K562 (cell line): Measurements from ENCODE around the gene TELO2. TPM values are rescaled to one million over a fixed set of nuclear protein-coding genes. Genes with fewer than 3 reads are reported as not detected.
A peak's percentile ranks its signal among the peaks of the same experiment; 100 is the strongest.

ENCODE experiments used
- ATAC-seq: fragments of 200-7000 bp; cut with Tn5 transposase; 3 replicates; pipeline ENCODE4 v1.9.1; 2020; ENCODE audit warnings: moderate library complexity
- BruUV-seq: library from RNA; stranded (reverse); fragments of 400-500 nt; replicated peaks from 2 replicates; lab custom pipeline; 2021; lab: Mats Ljungman, UMichigan
- CTCF ChIA-PET: fragments of 300-600 bp; formaldehyde crosslinking; extraction: SDS; loops from one replicate; lab custom pipeline; 2021; ENCODE audit warnings: low intra/inter-chr PET ratio; lab: Yijun Ruan, JAX
- POLR2A ChIA-PET: fragments of 300-600, 350-650 bp; sonication (Branson Sonifier 250); formaldehyde crosslinking; extraction: SDS; loops from one replicate; lab custom pipeline; 2021; ENCODE audit warnings: antibody characterized with exemption, inconsistent platforms; lab: Yijun Ruan, JAX
- DNase-seq, 4 experiments: peaks; one replicate each; pipeline versions ENCODE4 v3.0.0 to v3.0.0-alpha.2; 2011 to 2018; ENCODE audit warnings: low spot score in 3 of 4, mixed read lengths in 3 of 4; ENCODE audit errors: extremely low read depth in 1 of 4
- FAIRE-seq: peaks from 2 replicates; lab custom pipeline; 2011; peaks lifted over from hg19 to GRCh38; lab: Jason Lieb, UNC
- H2AFZ ChIP-seq: 2 replicates; pipeline ENCODE4 v1.6.0; 2011; ENCODE audit warnings: low read depth, low read length, control low read depth, inconsistent platforms
- H3K27ac ChIP-seq: fragments of 200-600 bp; 3 replicates; pipeline ENCODE4 v1.8.0; 2011; ENCODE audit warnings: low read depth, mild to moderate bottlenecking, control low read depth, inconsistent platforms, low read length, moderate library complexity, mixed read lengths; ENCODE audit errors: extremely low read depth
- H3K27me3 ChIP-seq, 2 experiments: fragments of 300-600 bp in 1 of 2; 2 replicates in 1 of 2; 3 replicates in 1 of 2; pipeline versions ENCODE4 v1.6.0 to v1.8.0; 2011; ENCODE audit warnings: inconsistent platforms in 2 of 2, low read length in 2 of 2, mild to moderate bottlenecking in 1 of 2, mixed read lengths in 1 of 2, moderate library complexity in 1 of 2; ENCODE audit not compliant: control insufficient read depth in 2 of 2, insufficient read depth in 2 of 2
- H3K36me3 ChIP-seq: fragments of 300-600 bp; 3 replicates; pipeline ENCODE4 v1.8.0; 2011; ENCODE audit warnings: mild to moderate bottlenecking, low read length, inconsistent platforms; ENCODE audit not compliant: control insufficient read depth, insufficient read depth
- H3K4me1 ChIP-seq, 2 experiments: fragments of 200-600 bp in 1 of 2; replicated peaks in 1 of 2; 2 replicates in 1 of 2; 3 replicates in 1 of 2; pipeline versions ENCODE4 v1.5.1 to v1.8.0; 2011; ENCODE audit warnings: inconsistent platforms in 2 of 2, low read length in 2 of 2, mild to moderate bottlenecking in 1 of 2, mixed read lengths in 1 of 2, moderate library complexity in 1 of 2; ENCODE audit not compliant: control insufficient read depth in 2 of 2, insufficient read depth in 2 of 2
- H3K4me2 ChIP-seq: 2 replicates; pipeline ENCODE4 v1.6.1; 2011; ENCODE audit warnings: low read length, control low read depth, inconsistent platforms, mixed read lengths; ENCODE audit not compliant: insufficient read depth
- H3K4me3 ChIP-seq: fragments of 200-600 bp; sonication (generic), shearing (Covaris generic); 2 replicates; pipeline ENCODE4 v1.5.1; 2016; ENCODE audit warnings: control low read depth, inconsistent platforms
- H3K79me2 ChIP-seq: fragments of 200-600 bp; 3 replicates; pipeline ENCODE4 v1.8.0; 2011; ENCODE audit warnings: low read length, inconsistent platforms; ENCODE audit not compliant: control insufficient read depth, insufficient read depth
- H3K9ac ChIP-seq, 2 experiments: 2 replicates each; pipeline versions ENCODE4 v1.6.0 to v1.6.1; 2011; ENCODE audit warnings: low read depth in 2 of 2, low read length in 2 of 2, control low read depth in 1 of 2, inconsistent platforms in 1 of 2, mild to moderate bottlenecking in 1 of 2, mixed read lengths in 1 of 2; ENCODE audit not compliant: insufficient read depth in 1 of 2
- H3K9me1 ChIP-seq: one replicate; pipeline ENCODE4 v1.6.0; 2011; ENCODE audit warnings: inconsistent platforms, mild to moderate bottlenecking, low read length, moderate library complexity; ENCODE audit not compliant: control insufficient read depth, insufficient read depth
- H3K9me3 ChIP-seq: replicated peaks from 2 replicates; pipeline ENCODE4 v1.5.1; 2011; ENCODE audit warnings: low read depth, low read length, inconsistent platforms; ENCODE audit not compliant: control insufficient read depth, insufficient read depth
- H4K20me1 ChIP-seq: replicated peaks from 2 replicates; pipeline ENCODE4 v1.6.1; 2011; ENCODE audit warnings: low read length, inconsistent platforms, mixed read lengths; ENCODE audit not compliant: control insufficient read depth, insufficient read depth
- EGR1 ChIP-seq: fragments of 450-650 bp; conservative IDR thresholded peaks from 2 replicates; pipeline ENCODE4 v1.6.1; 2017; ENCODE audit warnings: mild to moderate bottlenecking
- ELF4 ChIP-seq: fragments of 450-650 bp; formaldehyde crosslinking; IDR thresholded peaks from 2 replicates; pipeline ENCODE4 v1.4.0; 2022; ENCODE audit warnings: missing genetic modification characterization
- HSF4 ChIP-seq: fragments of 250-450 bp; sonication (Bioruptor Pico); IDR thresholded peaks from 2 replicates; pipeline ENCODE4 v2.1.2; 2022; ENCODE audit warnings: mild to moderate bottlenecking, moderate library complexity, borderline replicate concordance
- ILF3 ChIP-seq: fragments of 450-650 bp; IDR thresholded peaks from 2 replicates; pipeline ENCODE4 v1.6.1; 2018; ENCODE audit warnings: antibody characterized with exemption, mild to moderate bottlenecking, moderate library complexity, borderline replicate concordance
- KAT2B ChIP-seq: IDR thresholded peaks from one replicate; pipeline ENCODE4 v1.6.1; 2012; ENCODE audit warnings: low read depth, mild to moderate bottlenecking, control low read depth, inconsistent platforms, low read length, moderate library complexity
- KLF13 ChIP-seq: fragments of 450-650 bp; IDR thresholded peaks from 2 replicates; pipeline ENCODE4 v1.6.1; 2016; ENCODE audit warnings: missing genetic modification characterization, low read depth, mild to moderate bottlenecking, missing compliant biosample characterization, moderate library complexity, borderline replicate concordance
- MCM2 ChIP-seq: fragments of 450-650 bp; IDR thresholded peaks from 2 replicates; pipeline ENCODE4 v1.6.1; 2017; ENCODE audit warnings: low read depth, mild to moderate bottlenecking
- MYNN ChIP-seq, 2 experiments: sonication (generic); formaldehyde crosslinking in 1 of 2; IDR thresholded peaks; 2 replicates each; pipeline versions ENCODE4 v1.5.0 to v1.6.1; 2016 to 2020; ENCODE audit warnings: antibody characterized with exemption in 1 of 2, missing genetic modification reagents in 1 of 2
- SMAD2 ChIP-seq: fragments of 150-350 bp; IDR thresholded peaks from 2 replicates; pipeline ENCODE4 v1.6.1; 2014; ENCODE audit warnings: low read depth, mild to moderate bottlenecking, low read length
- SRF ChIP-seq, 2 experiments: fragments of 250-450, 450-650 bp in 1 of 2; sonication (Bioruptor Pico) in 1 of 2; sonication (generic) in 1 of 2; formaldehyde crosslinking; IDR thresholded peaks; 2 replicates each; pipeline versions ENCODE4 v1.5.0 to v1.5.1; 2020 to 2022; ENCODE audit warnings: mild to moderate bottlenecking in 1 of 2, missing genetic modification reagents in 1 of 2
- SRSF1 ChIP-seq: fragments of 200-400 bp; formaldehyde crosslinking; IDR thresholded peaks from 2 replicates; pipeline ENCODE4 v1.6.1; 2017; ENCODE audit warnings: mild to moderate bottlenecking, low read depth, low read length, moderate library complexity
- U2AF1 ChIP-seq: fragments of 200-400 bp; formaldehyde crosslinking; optimal IDR thresholded peaks from 2 replicates; pipeline ENCODE3; 2017; ENCODE audit warnings: mild to moderate bottlenecking, low read depth, low read length, moderate library complexity
- ZC3H4 ChIP-seq: sonication (generic); formaldehyde crosslinking; IDR thresholded peaks from 2 replicates; pipeline ENCODE4 v1.9.0; 2021; ENCODE audit warnings: missing genetic modification reagents, borderline replicate concordance
- ZC3H8 ChIP-seq: fragments of 450-650 bp; IDR thresholded peaks from 2 replicates; pipeline ENCODE4 v1.6.1; 2017
- WGBS: fragments of 100-300 bp; shearing (Covaris generic); methylation state at CpG from one replicate; pipeline ENCODE4 v1.1.6; 2016; ENCODE audit warnings: low coverage, mixed read lengths; ENCODE audit not compliant: insufficient coverage; ENCODE audit errors: missing lambda C conversion rate; 5-methylcytosine and 5-hydroxymethylcytosine counted together
- in situ Hi-C: fragments of 300-500 bp; cut with MboI; formaldehyde crosslinking; loops from 4 replicates; pipeline ENCODE4 v1.15.0; 2018; ENCODE audit warnings: inconsistent platforms, mixed read lengths
- intact Hi-C: fragments of 100-400 bp; cut with micrococcal nuclease; formaldehyde crosslinking; loops from 2 replicates; pipeline ENCODE4 v1.14.2; 2022
- polyA plus RNA-seq, 8 experiments: library from polyadenylated mRNA; depleted of rRNA in 4 of 8; stranded (reverse) in 5 of 8; unstranded in 3 of 8; fragments of >200 nt; fragmentation: Nextera tagmentation in 2 of 8; fragmentation: Illumina TruSeq in 1 of 8; extraction: Ambion mirVana in 2 of 8; extraction: Trizol in 1 of 8; gene quantifications; 2 replicates each; pipeline versions ENCODE4 v1.2.1 to v1.2.3, GENCODE V29; 2011 to 2014; ENCODE audit warnings: inconsistent platforms in 1 of 8, missing spikeins in 1 of 8
- total RNA-seq, 7 experiments: library from RNA; depleted of rRNA in 6 of 7; stranded (reverse); fragments of >200 nt in 6 of 7; fragmentation: Illumina TruSeq in 2 of 7; extraction: Trizol in 2 of 7; gene quantifications; 2 replicates each; pipeline versions ENCODE4 v1.2.1 to v1.2.3, GENCODE V29; 2011 to 2021; ENCODE audit warnings: low replicate concordance in 1 of 7
- TF ChIP-seq, protein P1 (sequence below): sonication (generic); formaldehyde crosslinking; IDR thresholded peaks from 2 replicates; pipeline ENCODE4 v1.8.1; 2023; ENCODE audit warnings: mild to moderate bottlenecking, missing genetic modification reagents, moderate library complexity
- TF ChIP-seq, protein P2 (sequence below): fragments of 450-650 bp; IDR thresholded peaks from one replicate; pipeline ENCODE4 v1.6.1; 2018; ENCODE audit warnings: mild to moderate bottlenecking, moderate library complexity; ENCODE audit not compliant: partially characterized antibody
- TF ChIP-seq, protein P3 (sequence below): fragments of 450-650 bp; IDR thresholded peaks from 2 replicates; pipeline ENCODE4 v1.6.1; 2016; ENCODE audit warnings: antibody characterized with exemption

Gene TELO2
- total and polyA plus RNA-seq, 9 of the 15 experiments (the other 6 are each of a cell fraction or from before 2014, with no cell fraction given) = 0.51 to 91.8 (median 14.5) TPM

DNA sequence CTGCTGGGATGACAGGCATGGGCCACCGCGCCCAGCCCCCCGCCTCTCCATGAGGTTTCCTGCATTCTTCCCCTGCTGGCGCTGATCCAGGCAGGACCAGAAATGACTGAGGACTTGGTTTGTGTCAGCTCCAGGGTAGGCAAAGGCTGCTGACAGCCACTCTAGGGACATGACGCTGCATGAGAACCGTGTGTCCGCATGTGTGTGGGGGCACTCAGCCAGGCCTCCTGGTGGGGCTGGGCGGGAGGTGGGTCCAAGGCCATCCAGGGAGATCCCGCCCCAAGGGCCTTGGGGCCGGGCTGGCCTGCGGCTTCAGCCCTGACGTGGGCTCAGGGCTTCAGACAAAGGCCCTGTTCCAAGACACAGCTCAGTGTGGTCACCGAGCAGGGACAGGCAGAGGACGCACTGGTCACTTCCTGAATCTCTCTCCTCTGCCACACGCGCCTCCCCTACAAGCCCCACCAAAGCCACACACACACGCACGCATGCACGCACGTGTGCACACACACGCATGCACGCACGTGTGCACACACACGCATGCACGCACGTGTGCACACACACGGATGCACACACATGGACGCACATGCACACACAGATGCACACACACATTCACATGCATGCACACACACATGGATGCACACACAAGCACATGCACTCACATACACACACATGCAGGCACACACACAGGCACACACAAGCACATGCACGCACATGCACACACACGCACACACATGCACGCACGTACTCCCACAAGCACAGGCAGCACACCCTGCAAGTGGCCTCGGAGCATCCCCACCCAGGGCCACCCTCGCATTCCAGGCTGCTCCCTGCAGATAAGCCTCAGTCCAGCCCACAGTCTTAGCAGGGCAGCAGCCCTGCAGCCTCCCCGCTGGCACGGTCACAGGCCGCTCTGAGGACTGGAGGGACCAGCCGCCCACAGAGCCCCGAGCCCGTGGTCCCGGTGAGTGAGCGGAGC is 35.0 kb downstream of the TELO2 start:
- peaks cover 10% of the 10 kb centered on the region for H4K20me1 ChIP-seq
- no peak overlapping the region for H3K4me2 ChIP-seq
- 26% methylated on average over 38 of the region's 42 CpGs for WGBS
- ATAC-seq (peak; percentile 43), FAIRE-seq (peak; percentile 80), DNase-seq (peak; percentile 54 to 69 (median 60))
- no peak overlapping the region for H2AFZ ChIP-seq
- no peaks in the 10 kb centered on the region for H3K9me3 ChIP-seq
- in situ Hi-C loops (no loop called here), intact Hi-C loops (no loop called here)
- no peak overlapping the region for H3K4me3 ChIP-seq
- H3K27ac ChIP-seq = no peak overlapping the region
- no peaks in the 10 kb centered on the region for H3K79me2 ChIP-seq
- H3K4me1 ChIP-seq = peaks cover 4 to 72% of the 10 kb centered on the region in 2 experiments; a peak in 3 of 5 replicates
- H3K27me3 ChIP-seq = peaks cover 17 to 62% of the 10 kb centered on the region in 2 experiments; a peak in 4 of 5 replicates
- ChIA-PET CTCF (no interaction called here), POLR2A (interaction anchor here (0.6 to 1.1 kb wide), 3 partner anchors 10 to 43 kb away, joined by 3 to 5 read pairs (median 4); no protein-coding TSS in a partner anchor)
- no peaks in the 10 kb centered on the region for H3K9me1 ChIP-seq
- peak overlapping the region in 1 of 2 experiments; percentile 2; a peak in 1 of 4 replicates for H3K9ac ChIP-seq
- BruUV-seq = no TSS peak
- no peaks in the 10 kb centered on the region for H3K36me3 ChIP-seq
- no peak for TF ChIP-seq SMAD2
- no peak for TF ChIP-seq MCM2
- peak; percentile 98 for TF ChIP-seq MYNN (IDR thresholded peaks at IDR 0.05)
- TF ChIP-seq MYNN (CRISPR knock-in tag; IDR thresholded peaks at IDR 0.05) = no peak
- TF ChIP-seq U2AF1 = no peak
- no peak for TF ChIP-seq ZC3H8
- TF ChIP-seq ILF3 = no peak
- TF ChIP-seq, protein P1, sequence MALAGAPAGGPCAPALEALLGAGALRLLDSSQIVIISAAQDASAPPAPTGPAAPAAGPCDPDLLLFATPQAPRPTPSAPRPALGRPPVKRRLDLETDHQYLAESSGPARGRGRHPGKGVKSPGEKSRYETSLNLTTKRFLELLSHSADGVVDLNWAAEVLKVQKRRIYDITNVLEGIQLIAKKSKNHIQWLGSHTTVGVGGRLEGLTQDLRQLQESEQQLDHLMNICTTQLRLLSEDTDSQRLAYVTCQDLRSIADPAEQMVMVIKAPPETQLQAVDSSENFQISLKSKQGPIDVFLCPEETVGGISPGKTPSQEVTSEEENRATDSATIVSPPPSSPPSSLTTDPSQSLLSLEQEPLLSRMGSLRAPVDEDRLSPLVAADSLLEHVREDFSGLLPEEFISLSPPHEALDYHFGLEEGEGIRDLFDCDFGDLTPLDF (CRISPR knock-in tag) = no peak
- no peak for TF ChIP-seq KAT2B
- TF ChIP-seq ELF4 = peak; percentile 81; the same call in 1 of the 2 replicates
- TF ChIP-seq, protein P2, sequence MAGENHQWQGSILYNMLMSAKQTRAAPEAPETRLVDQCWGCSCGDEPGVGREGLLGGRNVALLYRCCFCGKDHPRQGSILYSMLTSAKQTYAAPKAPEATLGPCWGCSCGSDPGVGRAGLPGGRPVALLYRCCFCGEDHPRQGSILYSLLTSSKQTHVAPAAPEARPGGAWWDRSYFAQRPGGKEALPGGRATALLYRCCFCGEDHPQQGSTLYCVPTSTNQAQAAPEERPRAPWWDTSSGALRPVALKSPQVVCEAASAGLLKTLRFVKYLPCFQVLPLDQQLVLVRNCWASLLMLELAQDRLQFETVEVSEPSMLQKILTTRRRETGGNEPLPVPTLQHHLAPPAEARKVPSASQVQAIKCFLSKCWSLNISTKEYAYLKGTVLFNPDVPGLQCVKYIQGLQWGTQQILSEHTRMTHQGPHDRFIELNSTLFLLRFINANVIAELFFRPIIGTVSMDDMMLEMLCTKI = no peak
- no peak for TF ChIP-seq ZC3H4
- TF ChIP-seq, protein P3, sequence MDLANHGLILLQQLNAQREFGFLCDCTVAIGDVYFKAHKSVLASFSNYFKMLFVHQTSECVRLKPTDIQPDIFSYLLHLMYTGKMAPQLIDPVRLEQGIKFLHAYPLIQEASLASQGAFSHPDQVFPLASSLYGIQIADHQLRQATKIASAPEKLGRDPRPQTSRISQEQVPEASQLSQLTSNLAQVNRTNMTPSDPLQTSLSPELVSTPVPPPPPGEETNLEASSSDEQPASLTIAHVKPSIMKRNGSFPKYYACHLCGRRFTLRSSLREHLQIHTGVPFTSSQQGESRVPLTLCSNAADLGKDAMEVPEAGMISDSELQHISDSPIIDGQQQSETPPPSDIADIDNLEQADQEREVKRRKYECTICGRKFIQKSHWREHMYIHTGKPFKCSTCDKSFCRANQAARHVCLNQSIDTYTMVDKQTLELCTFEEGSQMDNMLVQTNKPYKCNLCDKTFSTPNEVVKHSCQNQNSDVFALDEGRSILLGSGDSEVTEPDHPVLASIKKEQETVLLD = no peak
- no peak for TF ChIP-seq SRF (CRISPR knock-in tag; IDR thresholded peaks at IDR 0.05)
- TF ChIP-seq HSF4 = no peak
- no peak for TF ChIP-seq SRSF1
- TF ChIP-seq EGR1 = peak; percentile 76
- TF ChIP-seq KLF13 = no peak
